Measurements from ENCODE around the gene WDR45. TPM values are rescaled to one million over a fixed set of nuclear protein-coding genes. Genes with fewer than 3 reads are reported as not detected.

WDR45 gene
- total and polyA plus RNA-seq, 10 of the 15 experiments (the other 5 are each of a cell fraction or from before 2014, with no cell fraction given): 5.9 to 30.9 (median 20.6) TPM

- no peak for TF ChIP-seq ELK1 (IDR thresholded peaks at IDR 0.05; ENCODE audit: low read depth, low read length)
- TF ChIP-seq NBN (IDR thresholded peaks at IDR 0.05): no peak
- TF ChIP-seq BHLHE40 (IDR thresholded peaks at IDR 0.05; ENCODE audit: borderline replicate concordance in 1 of 2, low read depth in 2 of 2, low read length in 1 of 2): peak in 1 of 2 experiments; percentile 61; a peak in 1 of 4 replicates
- no peak for TF ChIP-seq NFIC (IDR thresholded peaks at IDR 0.05; ENCODE audit: low read depth, low read length)
- no peak for TF ChIP-seq ZBED1 (IDR thresholded peaks at IDR 0.05; ENCODE audit: borderline replicate concordance)
- no peak for TF ChIP-seq MEF2A (IDR thresholded peaks at IDR 0.05; ENCODE audit: insufficient read depth, low read depth, low read length)
- no peak for TF ChIP-seq USF2 (IDR thresholded peaks at IDR 0.05; ENCODE audit: borderline replicate concordance, low read depth, low read length)
- peak; percentile 62; the same call in 1 of the 2 replicates for TF ChIP-seq DPF2 (IDR thresholded peaks at IDR 0.05)
- no peak for TF ChIP-seq MEF2B (IDR thresholded peaks at IDR 0.05; ENCODE audit: partially characterized antibody, poor library complexity, severe bottlenecking)
- TF ChIP-seq ATF2 (IDR thresholded peaks at IDR 0.05; ENCODE audit: low read length): no peak
- no peak for TF ChIP-seq SRF (IDR thresholded peaks at IDR 0.05; ENCODE audit: low read depth in 2 of 2, low read length in 2 of 2)
- TF ChIP-seq HDAC2 (IDR thresholded peaks at IDR 0.05): no peak
- TF ChIP-seq ESRRA (IDR thresholded peaks at IDR 0.05; ENCODE audit: low read length): no peak
- TF ChIP-seq, protein P1, sequence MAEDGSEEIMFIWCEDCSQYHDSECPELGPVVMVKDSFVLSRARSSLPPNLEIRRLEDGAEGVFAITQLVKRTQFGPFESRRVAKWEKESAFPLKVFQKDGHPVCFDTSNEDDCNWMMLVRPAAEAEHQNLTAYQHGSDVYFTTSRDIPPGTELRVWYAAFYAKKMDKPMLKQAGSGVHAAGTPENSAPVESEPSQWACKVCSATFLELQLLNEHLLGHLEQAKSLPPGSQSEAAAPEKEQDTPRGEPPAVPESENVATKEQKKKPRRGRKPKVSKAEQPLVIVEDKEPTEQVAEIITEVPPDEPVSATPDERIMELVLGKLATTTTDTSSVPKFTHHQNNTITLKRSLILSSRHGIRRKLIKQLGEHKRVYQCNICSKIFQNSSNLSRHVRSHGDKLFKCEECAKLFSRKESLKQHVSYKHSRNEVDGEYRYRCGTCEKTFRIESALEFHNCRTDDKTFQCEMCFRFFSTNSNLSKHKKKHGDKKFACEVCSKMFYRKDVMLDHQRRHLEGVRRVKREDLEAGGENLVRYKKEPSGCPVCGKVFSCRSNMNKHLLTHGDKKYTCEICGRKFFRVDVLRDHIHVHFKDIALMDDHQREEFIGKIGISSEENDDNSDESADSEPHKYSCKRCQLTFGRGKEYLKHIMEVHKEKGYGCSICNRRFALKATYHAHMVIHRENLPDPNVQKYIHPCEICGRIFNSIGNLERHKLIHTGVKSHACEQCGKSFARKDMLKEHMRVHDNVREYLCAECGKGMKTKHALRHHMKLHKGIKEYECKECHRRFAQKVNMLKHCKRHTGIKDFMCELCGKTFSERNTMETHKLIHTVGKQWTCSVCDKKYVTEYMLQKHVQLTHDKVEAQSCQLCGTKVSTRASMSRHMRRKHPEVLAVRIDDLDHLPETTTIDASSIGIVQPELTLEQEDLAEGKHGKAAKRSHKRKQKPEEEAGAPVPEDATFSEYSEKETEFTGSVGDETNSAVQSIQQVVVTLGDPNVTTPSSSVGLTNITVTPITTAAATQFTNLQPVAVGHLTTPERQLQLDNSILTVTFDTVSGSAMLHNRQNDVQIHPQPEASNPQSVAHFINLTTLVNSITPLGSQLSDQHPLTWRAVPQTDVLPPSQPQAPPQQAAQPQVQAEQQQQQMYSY (CRISPR knock-in tag; IDR thresholded peaks at IDR 0.05): no peak
- peak; percentile 82; the same call in 1 of the 2 replicates for TF ChIP-seq CHD2 (IDR thresholded peaks at IDR 0.05; ENCODE audit: borderline replicate concordance, low read depth, low read length)
- peak; percentile 16; the same call in 1 of the 2 replicates for TF ChIP-seq NFYA (IDR thresholded peaks at IDR 0.05; ENCODE audit: borderline replicate concordance, low read depth, low read length)
- TF ChIP-seq CBX3 (IDR thresholded peaks at IDR 0.05; ENCODE audit: borderline replicate concordance, low read depth): no peak
- no peak for TF ChIP-seq SREBF2 (IDR thresholded peaks at IDR 0.05; ENCODE audit: low read length)
- no peak for TF ChIP-seq CREB1 (IDR thresholded peaks at IDR 0.05; ENCODE audit: low read depth)
- TF ChIP-seq NR2C2 (IDR thresholded peaks at IDR 0.05; ENCODE audit: borderline replicate concordance, control insufficient read depth, insufficient read length, low read depth): no peak
- no peak for TF ChIP-seq EP300 (IDR thresholded peaks at IDR 0.05; ENCODE audit: borderline replicate concordance in 1 of 2, control insufficient read depth in 1 of 2, low read depth in 2 of 2, low read length in 2 of 2)
Measured at GRCh38 chrX:49100704-49101628, 21.3 kb upstream of the WDR45 start (continued).

All from GM12878 (cell line).